GM06990 (cell line): Measurements from ENCODE around the gene BCL2L13.
A peak's percentile ranks its signal among the peaks of the same experiment; 100 is the strongest.

Experiments used
- DNase-seq: peaks from one replicate; pipeline ENCODE4 v3.0.0-alpha.2; 2011; ENCODE audit not compliant: insufficient read length; ENCODE audit errors: extremely low read depth
- H3K27me3 ChIP-seq: replicated peaks from 2 replicates; pipeline ENCODE4 v1.6.0; 2011; ENCODE audit warnings: low read length; ENCODE audit not compliant: control insufficient read depth, insufficient read depth
- H3K36me3 ChIP-seq: 2 replicates; pipeline ENCODE4 v1.5.1; 2011; ENCODE audit warnings: low read length; ENCODE audit not compliant: control insufficient read depth, insufficient read depth
- H3K4me3 ChIP-seq: replicated peaks from 2 replicates; pipeline ENCODE4 v1.5.1; 2011; ENCODE audit warnings: low read depth, mild to moderate bottlenecking, control low read depth, low read length
- CTCF ChIP-seq: IDR thresholded peaks from 2 replicates; pipeline ENCODE4 v1.5.1; 2011; ENCODE audit warnings: low read length, control low read depth, mild to moderate bottlenecking, inconsistent platforms; ENCODE audit not compliant: insufficient read depth, poor library complexity, severe bottlenecking

BCL2L13 gene

GRCh38 chr22:17638432-17639246 lies at the start of gene BCL2L13:
BCL2L13 (plus strand) TSS chr22:17638757; CDS start chr22:17655712, 16,955 bp downstream.
- DNase-seq = peak; percentile 93
- Histone ChIP-seq H3K36me3 (no peaks in the 10 kb centered on the region), H3K4me3 (peak within 1 kb of the TSS; percentile 94), H3K27me3 (no peaks in the 10 kb centered on the region)
- TF ChIP-seq CTCF = no peak

GRCh38 chr22:17589810-17590375 lies 48.7 kb upstream of the BCL2L13 start:
- H3K36me3 ChIP-seq = peaks cover 20% of the 10 kb centered on the region
- TF ChIP-seq CTCF = no peak
- H3K27me3 ChIP-seq = no peaks in the 10 kb centered on the region
- no peak for DNase-seq
- no peak overlapping the region for H3K4me3 ChIP-seq

GRCh38 chr22:17590586-17590985 lies 48.0 kb upstream of the BCL2L13 start:
- no peak for TF ChIP-seq CTCF
- Histone ChIP-seq H3K36me3 (peaks cover 20% of the 10 kb centered on the region), H3K4me3 (no peak overlapping the region), H3K27me3 (no peaks in the 10 kb centered on the region)
- no peak for DNase-seq

GRCh38 chr22:17592201-17592600 lies 46.4 kb upstream of the BCL2L13 start:
- Histone ChIP-seq H3K36me3 (peaks cover 24% of the 10 kb centered on the region), H3K27me3 (no peaks in the 10 kb centered on the region), H3K4me3 (no peak overlapping the region)
- DNase-seq = no peak
- TF ChIP-seq CTCF = no peak

- H3K4me3 ChIP-seq = no peak overlapping the region
- no peaks in the 10 kb centered on the region for H3K27me3 ChIP-seq
- DNase-seq = no peak
- TF ChIP-seq CTCF = no peak
- peaks cover 17% of the 10 kb centered on the region for H3K36me3 ChIP-seq
These were observed 42.3 kb upstream of the BCL2L13 start for GRCh38 chr22:17596226-17596625.
